Glomerular visceral epithelial cell (primary cell): ENCODE results near the gene WHRN.
A peak's percentile ranks its signal among the peaks of the same experiment; 100 is the strongest.

Experiments used
- DNase-seq: peaks from one replicate; pipeline ENCODE4 v3.0.0-alpha.2; 2016; ENCODE audit errors: extremely low spot score

The WHRN gene

GRCh38 chr9:114419796-114420195 lies 85.5 kb downstream of the WHRN start:
- DNase-seq, result no peak

GRCh38 chr9:114418053-114418452 lies 87.2 kb downstream of the WHRN start:
- DNase-seq, result no peak

GRCh38 chr9:114417511-114417910 lies 87.8 kb downstream of the WHRN start:
- peak; percentile 31 for DNase-seq

DNA sequence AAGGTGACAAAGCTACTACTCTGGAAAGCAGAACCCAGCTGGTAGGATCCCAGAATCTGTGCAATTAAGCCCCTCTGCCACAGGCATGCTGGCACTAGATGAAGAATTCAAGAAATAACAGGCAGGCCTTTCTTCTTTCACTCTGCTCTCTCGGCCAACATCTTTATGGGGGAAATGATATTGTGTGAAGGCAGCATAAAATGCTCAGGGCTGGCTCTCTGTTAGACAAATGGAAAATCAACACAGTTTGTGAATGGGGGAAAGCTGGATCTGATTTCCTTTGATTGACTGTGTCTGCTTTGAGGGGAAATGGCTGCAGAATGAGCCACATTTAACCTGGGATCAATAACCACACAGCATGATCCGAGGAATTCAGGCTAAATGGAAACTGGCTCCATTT lies 88.4 kb downstream of the WHRN start:
- no peak for DNase-seq

- DNase-seq, result no peak
Measured at GRCh38 chr9:114416290-114416689, 89.0 kb downstream of the WHRN start.

GRCh38 chr9:114414346-114414745 lies 90.9 kb downstream of the WHRN start:
- no peak for DNase-seq

DNA sequence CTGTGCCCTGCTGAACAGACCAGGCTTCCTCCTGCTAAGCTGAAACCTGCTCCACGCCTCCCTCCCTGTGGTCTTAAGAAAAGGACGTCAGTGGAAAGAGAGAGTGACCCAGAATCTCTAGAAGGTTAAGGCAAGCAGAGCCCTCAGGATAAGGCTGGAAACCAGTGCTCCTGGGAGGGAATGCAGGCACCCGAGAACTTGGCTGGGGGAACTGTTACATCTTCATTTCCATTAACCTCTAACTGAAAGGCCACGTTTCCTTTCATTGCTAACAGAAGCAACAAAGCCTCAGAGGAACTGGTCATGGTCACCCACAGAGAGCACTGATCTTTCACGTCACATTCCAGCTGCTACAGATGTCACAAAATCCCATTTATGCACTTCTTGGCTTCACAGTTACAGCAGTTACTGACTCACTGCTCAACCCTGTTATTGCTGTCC lies 91.4 kb downstream of the WHRN start:
- DNase-seq, result no peak

GRCh38 chr9:114412048-114412683 lies 93.1 kb downstream of the WHRN start:
- no peak for DNase-seq

GRCh38 chr9:114411452-114411851 lies 93.8 kb downstream of the WHRN start:
- no peak for DNase-seq

DNA sequence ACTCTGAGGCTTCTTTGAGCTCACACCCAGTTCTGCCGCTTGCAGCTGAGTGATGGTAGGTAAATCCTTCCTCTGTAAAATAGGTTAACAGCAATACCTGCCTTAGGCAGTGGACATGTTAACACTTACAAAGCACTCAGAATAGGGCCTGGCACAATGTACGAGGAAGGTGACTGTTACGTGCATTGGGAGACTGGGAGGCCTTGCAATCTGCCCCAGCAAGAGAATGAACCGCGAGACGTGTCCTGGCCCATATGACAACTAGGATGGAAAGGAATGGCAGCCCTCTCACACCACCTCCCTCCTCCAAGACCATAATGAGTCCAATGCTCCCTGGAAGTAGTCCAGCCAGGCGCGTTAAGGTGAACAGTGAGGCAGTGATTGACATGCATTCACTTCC lies 94.4 kb downstream of the WHRN start:
- no peak for DNase-seq

GRCh38 chr9:114409842-114410241 lies 95.4 kb downstream of the WHRN start:
- DNase-seq, result no peak

- DNase-seq, result peak; percentile 71
Measured at GRCh38 chr9:114409103-114409780, 96.0 kb downstream of the WHRN start.

DNA sequence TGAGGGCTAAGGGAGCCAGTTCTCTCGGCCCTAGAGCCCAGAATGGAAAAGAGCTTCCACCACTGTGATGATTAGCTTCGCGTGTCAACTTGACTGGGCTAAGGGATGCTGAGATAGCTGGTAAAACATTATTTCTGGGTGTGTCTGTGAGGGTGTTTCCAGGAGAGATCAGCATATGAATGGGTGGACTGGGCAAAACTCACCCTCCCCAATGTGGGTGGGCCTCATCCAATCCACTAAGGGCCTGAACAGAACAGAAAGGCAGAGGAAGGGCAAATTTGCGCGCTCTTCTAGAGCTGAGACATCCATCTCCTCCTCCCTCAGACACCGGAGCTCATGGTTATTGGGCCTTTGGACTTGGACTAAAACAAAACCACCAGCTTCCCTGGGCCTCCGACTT lies 96.6 kb downstream of the WHRN start:
- DNase-seq, result no peak

GRCh38 chr9:114407889-114408288 lies 97.4 kb downstream of the WHRN start:
- no peak for DNase-seq

- no peak for DNase-seq
Measured at GRCh38 chr9:114406441-114406840, 98.8 kb downstream of the WHRN start.

DNA sequence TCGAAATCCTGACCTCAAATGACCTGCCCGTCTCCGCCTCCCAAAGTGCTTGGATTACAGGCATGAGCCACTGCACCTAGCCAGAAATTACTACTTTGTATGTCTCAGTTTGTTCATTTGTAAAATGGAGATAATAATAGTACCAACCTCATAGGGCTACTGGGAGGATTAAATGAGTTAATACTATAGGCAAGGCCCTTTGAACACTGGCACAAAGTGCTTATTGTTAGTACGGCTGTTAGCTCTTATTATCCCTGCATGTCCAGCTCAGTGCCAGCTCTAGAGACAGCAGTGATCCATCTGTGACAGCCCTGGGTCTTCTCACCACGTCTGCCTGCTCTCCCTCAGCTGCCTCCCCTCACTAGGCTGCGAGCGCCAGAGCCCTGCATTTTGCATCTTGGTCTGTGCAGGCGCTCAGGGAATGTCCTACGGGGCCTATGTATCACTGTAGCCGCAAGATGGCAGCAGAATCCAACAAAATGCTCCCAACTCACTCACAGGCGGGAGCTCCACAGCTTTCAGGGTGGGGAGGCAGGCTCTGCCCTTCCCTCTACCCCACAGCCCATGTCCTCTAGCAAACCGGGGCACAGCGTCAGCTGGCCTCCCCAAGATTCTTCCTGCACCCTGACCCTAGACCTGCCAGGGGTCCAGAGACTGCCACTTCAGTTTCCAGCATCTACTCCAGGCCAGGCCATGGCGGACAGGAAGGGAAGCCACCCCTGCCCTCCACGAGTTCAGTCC lies 99.8 kb downstream of the WHRN start:
- DNase-seq, result peak; percentile 79

GRCh38 chr9:114404531-114404930 lies 100.7 kb downstream of the WHRN start:
- no peak for DNase-seq

DNA sequence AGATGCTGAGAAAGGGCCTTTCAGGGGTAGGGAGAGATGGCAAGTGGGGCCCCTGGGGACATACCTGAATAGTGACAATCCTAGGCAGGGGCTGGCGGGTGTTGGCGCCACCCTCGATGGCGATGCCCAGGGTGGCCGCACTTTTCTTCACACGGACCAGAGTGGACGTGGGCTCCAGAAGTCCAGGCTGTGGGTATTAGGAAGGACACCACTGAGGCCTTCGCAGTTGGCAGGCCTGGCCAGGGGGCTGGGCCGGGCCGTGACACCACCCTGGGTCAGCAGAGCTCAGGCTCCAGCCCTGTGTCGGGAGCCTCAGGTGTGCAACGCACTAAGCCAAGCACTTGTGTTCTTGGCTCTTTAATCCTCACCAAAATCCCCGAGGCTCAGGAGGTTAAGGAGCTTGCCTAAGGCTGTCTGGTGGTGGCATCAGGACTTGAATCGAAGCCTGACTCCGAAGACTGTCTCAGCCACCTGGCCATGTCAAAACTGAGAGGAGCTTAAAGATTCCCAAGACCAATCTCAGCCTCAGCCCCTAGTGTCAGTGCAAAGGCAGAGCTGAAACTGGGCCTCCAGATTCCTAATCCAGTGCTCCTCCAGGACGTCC lies 102.0 kb downstream of the WHRN start:
- DNase-seq, result no peak

DNA sequence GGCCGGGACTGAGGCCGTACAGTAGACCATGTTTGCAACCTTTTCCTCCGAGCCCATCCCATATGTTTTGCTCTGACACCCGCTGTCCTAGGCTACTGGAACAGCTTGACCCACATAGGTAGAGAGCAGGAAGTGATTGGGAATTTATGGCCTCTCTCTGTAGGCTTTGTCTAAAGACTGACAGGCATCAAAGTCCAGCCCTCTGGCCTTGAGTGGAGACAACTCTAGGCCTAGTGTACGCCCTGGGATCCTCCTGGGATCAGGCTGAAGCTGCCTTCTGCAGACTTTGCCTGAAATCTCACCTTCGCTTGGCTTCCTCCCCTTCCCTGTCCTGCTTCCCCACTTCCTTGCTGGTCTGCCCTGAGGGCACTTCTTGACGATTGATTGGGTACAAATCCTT lies 103.9 kb downstream of the WHRN start:
- DNase-seq, result no peak

DNA sequence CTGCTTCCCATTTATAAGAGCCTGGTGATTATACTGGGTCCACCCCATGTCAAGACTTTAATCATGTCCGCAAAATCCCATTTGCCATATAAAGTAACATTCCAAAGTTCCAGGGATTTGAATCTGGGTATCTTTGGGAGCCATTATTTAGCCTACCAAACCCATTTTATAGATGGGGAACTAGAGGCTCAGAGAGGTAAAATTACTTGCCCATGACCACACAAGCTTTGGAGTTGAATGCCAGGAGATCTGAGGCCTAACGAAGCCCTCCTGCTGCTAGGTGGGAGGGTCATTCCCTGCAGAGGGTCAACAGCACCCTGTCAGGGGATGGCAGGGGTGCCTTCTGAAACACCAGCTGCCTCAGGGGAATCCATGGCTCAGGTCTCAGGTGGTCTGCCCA lies 104.5 kb downstream of the WHRN start:
- no peak for DNase-seq

- no peak for DNase-seq
Measured at GRCh38 chr9:114400219-114400618, 105.1 kb downstream of the WHRN start.

GRCh38 chr9:114399381-114399780 lies 105.9 kb downstream of the WHRN start:
- DNase-seq, result no peak
